ENCODE results near the gene CCNY.
"Not testable (repeated sequence)": the region's sequence is repeated elsewhere in the genome, so short reads cannot be mapped to it uniquely, and the experiment has no call there.

CCNY gene

DNA sequence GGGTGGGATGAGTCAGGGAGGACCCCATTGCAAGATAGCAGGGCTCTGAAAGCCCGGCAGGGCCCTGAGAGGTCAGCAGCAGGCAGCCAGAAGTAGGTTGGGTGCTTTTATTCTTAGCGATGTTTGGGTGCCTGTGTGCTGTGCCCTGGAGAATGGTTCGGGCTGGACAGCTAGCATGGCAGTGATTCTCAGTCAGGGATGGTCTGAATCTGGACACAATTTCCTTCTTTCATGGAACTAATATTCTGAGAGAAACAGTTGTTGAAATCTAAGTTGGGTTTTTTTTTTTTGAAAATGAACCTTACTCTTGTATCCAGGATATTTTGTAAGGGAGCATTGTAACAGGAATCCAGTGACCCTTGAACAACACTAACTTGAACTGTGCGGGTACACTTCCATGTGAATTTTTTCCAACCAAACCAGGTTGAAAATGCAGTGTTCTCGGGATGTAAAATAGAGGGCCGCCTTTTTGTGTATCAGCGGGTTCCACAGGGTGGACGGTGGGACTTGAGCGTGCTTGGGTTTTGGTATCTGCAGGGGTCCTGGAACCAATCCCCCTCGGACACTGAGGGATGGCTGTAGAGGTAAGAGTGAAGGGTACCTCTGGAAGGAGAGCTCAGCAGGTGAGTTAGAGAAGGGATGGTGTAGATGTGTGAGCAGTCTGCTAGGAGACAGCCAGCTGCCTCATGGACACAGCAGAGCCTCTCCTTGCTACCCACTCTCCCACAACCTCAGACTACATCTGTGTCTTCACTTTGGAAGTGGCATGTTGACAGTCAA, 12.5 kb downstream of the CCNY start:
- TF ChIP-seq, protein P1, sequence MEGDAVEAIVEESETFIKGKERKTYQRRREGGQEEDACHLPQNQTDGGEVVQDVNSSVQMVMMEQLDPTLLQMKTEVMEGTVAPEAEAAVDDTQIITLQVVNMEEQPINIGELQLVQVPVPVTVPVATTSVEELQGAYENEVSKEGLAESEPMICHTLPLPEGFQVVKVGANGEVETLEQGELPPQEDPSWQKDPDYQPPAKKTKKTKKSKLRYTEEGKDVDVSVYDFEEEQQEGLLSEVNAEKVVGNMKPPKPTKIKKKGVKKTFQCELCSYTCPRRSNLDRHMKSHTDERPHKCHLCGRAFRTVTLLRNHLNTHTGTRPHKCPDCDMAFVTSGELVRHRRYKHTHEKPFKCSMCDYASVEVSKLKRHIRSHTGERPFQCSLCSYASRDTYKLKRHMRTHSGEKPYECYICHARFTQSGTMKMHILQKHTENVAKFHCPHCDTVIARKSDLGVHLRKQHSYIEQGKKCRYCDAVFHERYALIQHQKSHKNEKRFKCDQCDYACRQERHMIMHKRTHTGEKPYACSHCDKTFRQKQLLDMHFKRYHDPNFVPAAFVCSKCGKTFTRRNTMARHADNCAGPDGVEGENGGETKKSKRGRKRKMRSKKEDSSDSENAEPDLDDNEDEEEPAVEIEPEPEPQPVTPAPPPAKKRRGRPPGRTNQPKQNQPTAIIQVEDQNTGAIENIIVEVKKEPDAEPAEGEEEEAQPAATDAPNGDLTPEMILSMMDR (IDR thresholded peaks at IDR 0.05) = no peak
- no peak overlapping the region for H3K4me3 ChIP-seq
- no peak for DNase-seq (ENCODE audit: low spot score)
- no peak overlapping the region for H3K27ac ChIP-seq

DNA sequence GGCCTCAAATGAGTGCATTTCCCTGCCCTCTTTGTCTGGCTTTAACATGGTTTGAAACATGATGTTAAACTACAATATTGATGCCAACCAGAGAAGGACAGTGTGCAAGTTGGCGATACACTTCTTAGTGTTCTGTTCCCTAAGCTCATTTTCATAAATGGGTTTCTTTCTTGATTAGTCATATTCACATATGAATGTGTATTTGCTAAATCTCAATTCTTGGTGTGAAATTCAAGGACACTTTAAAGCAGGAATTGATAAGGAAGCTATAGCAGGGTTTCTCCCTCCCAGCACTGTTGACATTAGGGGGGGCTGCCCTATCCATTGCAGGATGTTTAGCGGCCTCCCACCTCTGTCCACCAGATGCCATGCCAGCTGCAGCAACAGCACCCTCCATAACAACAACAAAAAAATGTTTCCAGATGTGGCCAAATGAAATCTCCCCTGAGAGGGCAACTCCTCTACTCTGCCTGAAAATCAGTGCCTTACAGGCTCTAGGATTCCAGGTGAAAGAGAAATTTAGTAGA, 13.1 kb downstream of the CCNY start:
- DNase-seq (ENCODE audit: low spot score) = no peak
- TF ChIP-seq, protein P1 (IDR thresholded peaks at IDR 0.05) = no peak
- no peak overlapping the region for H3K4me3 ChIP-seq
- no peak overlapping the region for H3K27ac ChIP-seq

DNA sequence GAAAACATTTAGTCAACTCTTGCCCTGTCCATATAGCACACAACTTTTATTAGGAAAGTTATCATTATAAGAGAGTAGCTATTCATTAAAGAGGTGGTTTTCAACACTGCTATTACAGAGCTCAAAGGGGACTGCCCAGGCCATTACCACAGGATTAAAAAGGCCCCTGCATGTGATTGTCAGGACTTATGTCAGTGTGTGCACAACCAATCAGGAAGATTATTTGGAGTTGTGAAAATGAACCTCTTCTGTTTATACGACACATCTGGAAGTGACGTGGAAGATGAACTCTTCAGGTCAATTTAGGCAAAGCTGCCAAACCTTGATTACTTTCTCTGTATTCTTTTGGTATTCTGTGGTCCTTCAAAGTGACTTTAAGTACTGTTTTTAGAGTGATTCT, 14.7 kb downstream of the CCNY start:
- TF ChIP-seq, protein P1 (IDR thresholded peaks at IDR 0.05) = no peak
- no peak for DNase-seq (ENCODE audit: low spot score)
- Histone ChIP-seq H3K27ac (no peak overlapping the region), H3K4me3 (no peak overlapping the region)

DNA sequence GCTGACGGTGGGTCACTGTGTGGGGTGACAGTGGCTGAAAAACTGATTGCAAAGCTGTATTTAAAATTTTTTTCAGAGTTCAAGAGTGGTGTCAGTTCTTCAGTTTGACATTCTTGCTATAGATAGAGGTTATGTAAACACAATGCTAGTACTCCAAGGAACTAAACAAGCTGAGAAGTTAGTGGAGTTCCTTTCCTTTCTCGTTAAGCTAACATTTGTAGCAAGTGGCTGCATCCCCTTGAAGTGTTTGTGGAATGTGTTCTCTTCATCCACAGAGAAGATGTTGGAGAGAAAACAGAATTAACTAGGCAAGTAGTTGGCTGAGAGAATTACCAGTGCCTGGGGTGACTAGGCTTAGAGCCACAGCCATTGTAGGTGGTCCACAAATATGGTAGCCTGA, 15.8 kb downstream of the CCNY start:
- no peak for DNase-seq (ENCODE audit: low spot score)
- Histone ChIP-seq H3K27ac (no peak overlapping the region), H3K4me3 (no peak overlapping the region)
- TF ChIP-seq, protein P1 (IDR thresholded peaks at IDR 0.05) = no peak

DNA sequence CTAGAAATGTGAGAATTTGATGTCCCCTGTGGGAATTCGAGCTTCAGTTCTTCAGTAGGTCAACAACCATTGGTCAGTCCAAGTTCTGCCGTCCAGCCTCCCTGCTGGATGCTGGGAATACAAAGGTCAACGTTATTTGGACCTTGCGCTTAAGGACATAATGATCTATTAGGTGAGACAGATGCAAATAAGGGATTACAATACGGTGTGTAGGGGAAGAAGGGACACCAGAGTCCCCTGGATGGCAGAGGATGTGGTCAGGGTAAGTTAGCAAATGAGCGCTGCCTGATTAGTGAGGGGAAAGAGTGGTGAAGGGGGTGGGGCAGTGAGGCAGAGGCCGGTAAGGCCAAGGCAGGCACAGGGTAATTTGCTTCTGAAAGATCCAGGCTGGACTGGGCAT, 16.2 kb downstream of the CCNY start:
- no peak overlapping the region for H3K4me3 ChIP-seq
- no peak for DNase-seq (ENCODE audit: low spot score)
- H3K27ac ChIP-seq = no peak overlapping the region
- TF ChIP-seq, protein P1 (IDR thresholded peaks at IDR 0.05) = no peak

DNA sequence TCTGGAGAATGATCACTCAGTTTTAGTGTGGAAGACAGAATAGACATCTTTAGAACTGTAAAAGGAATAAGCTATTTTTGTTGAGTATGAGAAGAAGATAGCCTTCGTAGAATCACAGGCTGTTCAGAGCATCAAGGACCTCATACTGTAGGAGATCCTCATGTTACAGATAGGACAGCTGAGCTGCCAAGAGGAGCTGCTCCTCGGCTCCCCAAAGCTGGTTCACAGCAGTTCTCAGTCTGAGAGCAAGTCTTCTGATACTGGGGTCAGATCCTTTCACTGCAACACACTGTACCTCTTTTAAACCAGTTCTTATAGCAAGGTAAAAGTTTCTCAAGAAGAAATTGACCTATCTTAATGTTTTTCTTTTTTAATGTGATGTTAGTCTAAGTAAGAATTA, 17.1 kb downstream of the CCNY start:
- no peak overlapping the region for H3K4me3 ChIP-seq
- no peak overlapping the region for H3K27ac ChIP-seq
- no peak for DNase-seq (ENCODE audit: low spot score)
- TF ChIP-seq, protein P1 (IDR thresholded peaks at IDR 0.05) = no peak

DNA sequence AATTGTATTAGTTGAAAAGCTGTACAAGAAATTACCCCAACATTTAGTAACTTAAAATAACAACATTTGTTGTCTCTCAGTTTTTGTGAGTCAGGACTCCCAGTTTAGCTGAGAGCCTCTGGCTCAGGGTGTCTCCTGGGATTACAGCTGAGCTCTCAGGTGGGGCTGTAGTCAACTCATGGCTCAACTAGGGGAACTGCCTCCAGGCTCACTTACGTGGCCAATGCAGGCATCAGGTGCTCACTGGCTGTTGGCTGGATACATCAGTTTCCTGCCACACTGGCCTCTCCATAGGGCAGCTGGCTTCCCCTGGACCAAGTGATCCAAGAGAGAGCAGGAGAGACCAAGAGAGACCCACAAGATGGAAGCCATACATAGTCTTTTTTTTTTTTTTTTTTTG, 17.5 kb downstream of the CCNY start:
- no peak for DNase-seq (ENCODE audit: low spot score)
- Histone ChIP-seq H3K27ac (no peak overlapping the region), H3K4me3 (no peak overlapping the region)
- TF ChIP-seq, protein P1 (IDR thresholded peaks at IDR 0.05) = no peak

DNA sequence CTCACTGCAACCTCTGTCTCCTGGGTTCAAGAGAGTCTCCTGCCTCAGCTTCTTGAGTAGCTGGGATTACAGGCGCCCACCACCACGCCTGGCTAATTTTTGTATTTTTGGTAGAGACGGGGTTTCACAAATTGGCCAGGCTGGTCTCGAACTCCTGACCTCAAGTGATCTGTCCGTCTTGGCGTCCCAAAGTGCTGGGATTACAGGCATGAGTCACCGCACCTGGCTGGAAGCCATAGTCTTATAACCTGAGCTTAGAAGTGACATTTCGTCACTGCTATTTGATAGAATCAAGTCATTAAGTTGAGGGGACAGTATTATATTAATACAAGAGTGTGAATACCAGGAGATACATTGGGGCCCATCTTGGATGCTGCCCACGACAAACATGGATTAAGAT, 17.9 kb downstream of the CCNY start:
- DNase-seq (ENCODE audit: low spot score); H3K27ac ChIP-seq; H3K4me3 ChIP-seq: not testable (repeated sequence)
